Lower lobe of right lung (tissue), 2 donors: ENCODE measurements around the gene ATP4A. TPM values are rescaled to one million over a fixed set of nuclear protein-coding genes. Genes with fewer than 3 reads are reported as not detected.

Source experiments
- ATAC-seq, 2 donors: fragments of 200-7000 bp; cut with Tn5 transposase; one replicate each; pipeline ENCODE4 v1.9.1; 2020 to 2022; ENCODE audit warnings: mild to moderate bottlenecking in 2 of 2, moderate library complexity in 2 of 2
- DNase-seq: peaks from one replicate; pipeline ENCODE4 v3.0.0-alpha.2; 2020
- H3K27ac ChIP-seq: fragments of 200-600 bp; one replicate; pipeline ENCODE4 v1.8.0; 2022
- H3K27me3 ChIP-seq: fragments of 200-600 bp; one replicate; pipeline ENCODE4 v1.8.0; 2022; ENCODE audit warnings: low read depth
- H3K36me3 ChIP-seq: fragments of 200-600 bp; one replicate; pipeline ENCODE4 v1.8.0; 2022; ENCODE audit warnings: mild to moderate bottlenecking
- H3K4me1 ChIP-seq: fragments of 200-600 bp; one replicate; pipeline ENCODE4 v1.8.0; 2022
- H3K4me3 ChIP-seq: fragments of 200-600 bp; one replicate; pipeline ENCODE4 v1.8.0; 2022; ENCODE audit warnings: mild to moderate bottlenecking
- H3K9me3 ChIP-seq: fragments of 200-600 bp; one replicate; pipeline ENCODE4 v1.8.0; 2022
- intact Hi-C: fragments of 100-400 bp; cut with DNase I; formaldehyde crosslinking; loops from one replicate; pipeline ENCODE4 v1.11.0; 2022
- long read RNA-seq: library from polyadenylated mRNA; unstranded; transcript quantifications from one replicate; pipeline ENCODE4 v2.0.0, GENCODE V29; 2021
- total RNA-seq: library from RNA; stranded (reverse); fragmentation: NEBNext Ultra II Directional; extraction: Animal tissue kit (Norgen Biotek cat#: 25700); gene quantifications from one replicate; pipeline ENCODE4 v1.2.1, GENCODE V29; 2021
- TF ChIP-seq, protein P1 (sequence below): fragments of 200-600 bp; IDR thresholded peaks from one replicate; pipeline ENCODE4 v1.8.0; 2022; ENCODE audit warnings: antibody characterized with exemption, mild to moderate bottlenecking
- donor health status: DM: no; HTN: yes; CAD: no; lungs with severe emphysema.

ATP4A gene
- not detected for total RNA-seq
- long read RNA-seq, result 0 reads

DNA sequence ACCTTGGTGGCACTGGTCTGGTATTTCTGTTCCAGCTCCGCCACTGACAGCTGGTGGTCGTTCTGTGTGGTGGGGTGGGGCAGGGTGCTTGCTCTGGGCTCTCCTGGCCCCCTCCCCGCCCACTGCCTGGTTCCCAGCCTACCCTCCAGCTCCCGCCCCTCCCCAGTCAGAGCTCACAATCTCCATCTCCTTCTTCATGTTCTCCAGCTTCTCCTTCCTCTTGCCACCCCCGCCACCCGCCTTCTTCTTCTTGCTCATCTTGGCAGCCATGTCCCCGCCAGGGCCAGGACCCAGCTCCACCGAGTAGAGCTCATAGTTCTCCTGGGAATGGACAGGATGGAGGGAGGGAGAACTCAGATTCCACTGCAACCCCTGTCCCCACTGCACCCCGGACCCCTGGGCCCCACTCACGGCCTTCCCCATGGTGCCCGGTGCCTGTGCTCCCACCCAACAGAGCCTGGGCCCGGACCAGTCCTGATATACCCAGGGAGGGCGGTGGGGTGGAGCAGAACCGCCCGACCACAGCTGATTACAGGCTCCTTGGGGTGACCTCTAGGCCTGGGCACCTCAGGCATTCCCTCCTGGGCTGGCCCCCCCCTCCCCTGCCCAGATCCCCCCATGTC, at the start of gene ATP4A:
Gene ATP4A, minus strand, starts transcription at position 452 of the 623 bp plus-strand sequence. Its CDS starts 29 bp downstream, at position 423.
- Histone ChIP-seq H3K27me3 (peaks cover 30% of the 10 kb centered on the region), H3K4me1 (peaks cover 2% of the 10 kb centered on the region), H3K9me3 (no peaks in the 10 kb centered on the region), H3K36me3 (no peaks in the 10 kb centered on the region), H3K27ac (no peak within 1 kb of the TSS), H3K4me3 (no peak within 1 kb of the TSS)
- peak in 1 of 2 donors; percentile 14 for ATAC-seq
- DNase-seq, result no peak
- TF ChIP-seq, protein P1, sequence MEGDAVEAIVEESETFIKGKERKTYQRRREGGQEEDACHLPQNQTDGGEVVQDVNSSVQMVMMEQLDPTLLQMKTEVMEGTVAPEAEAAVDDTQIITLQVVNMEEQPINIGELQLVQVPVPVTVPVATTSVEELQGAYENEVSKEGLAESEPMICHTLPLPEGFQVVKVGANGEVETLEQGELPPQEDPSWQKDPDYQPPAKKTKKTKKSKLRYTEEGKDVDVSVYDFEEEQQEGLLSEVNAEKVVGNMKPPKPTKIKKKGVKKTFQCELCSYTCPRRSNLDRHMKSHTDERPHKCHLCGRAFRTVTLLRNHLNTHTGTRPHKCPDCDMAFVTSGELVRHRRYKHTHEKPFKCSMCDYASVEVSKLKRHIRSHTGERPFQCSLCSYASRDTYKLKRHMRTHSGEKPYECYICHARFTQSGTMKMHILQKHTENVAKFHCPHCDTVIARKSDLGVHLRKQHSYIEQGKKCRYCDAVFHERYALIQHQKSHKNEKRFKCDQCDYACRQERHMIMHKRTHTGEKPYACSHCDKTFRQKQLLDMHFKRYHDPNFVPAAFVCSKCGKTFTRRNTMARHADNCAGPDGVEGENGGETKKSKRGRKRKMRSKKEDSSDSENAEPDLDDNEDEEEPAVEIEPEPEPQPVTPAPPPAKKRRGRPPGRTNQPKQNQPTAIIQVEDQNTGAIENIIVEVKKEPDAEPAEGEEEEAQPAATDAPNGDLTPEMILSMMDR, result no peak
- intact Hi-C loops, result no loop called here

GRCh38 chr19:35612559-35613321, 49.3 kb upstream of the ATP4A start, which contains the start of gene HAUS5:
TSS of gene HAUS5 (plus strand) at chr19:35612735. CDS start at chr19:35612795, 60 bp downstream.
- TF ChIP-seq, protein P1, result peak; percentile 9
- peak within 1 kb of the TSS; percentile 83 for H3K27ac ChIP-seq
- H3K4me1 ChIP-seq, result peaks cover 14% of the 10 kb centered on the region

GRCh38 chr19:35612224-35612558, 48.7 kb upstream of the ATP4A start:
- Histone ChIP-seq H3K4me1 (peaks cover 14% of the 10 kb centered on the region), H3K4me3 (peak overlapping the region; percentile 91), H3K36me3 (peaks cover 4% of the 10 kb centered on the region), H3K9me3 (peaks cover 5% of the 10 kb centered on the region), H3K27me3 (no peaks in the 10 kb centered on the region), H3K27ac (peak overlapping the region; percentile 83)
- ATAC-seq (no peak), DNase-seq (no peak)
- TF ChIP-seq, protein P1, result no peak
- intact Hi-C loops, result no loop called here

More at GRCh38 chr19:35612559-35613321, 49.3 kb upstream of the ATP4A start, which contains the start of gene HAUS5:
- Histone ChIP-seq H3K9me3 (no peaks in the 10 kb centered on the region), H3K27me3 (no peaks in the 10 kb centered on the region), H3K4me3 (peak within 1 kb of the TSS; percentile 91), H3K36me3 (peaks cover 8% of the 10 kb centered on the region)
- intact Hi-C loops, result no loop called here
- ATAC-seq (peak; percentile 94 to 98), DNase-seq (peak; percentile 95)

GRCh38 chr19:35609851-35610353, 46.4 kb upstream of the ATP4A start:
- H3K9me3 ChIP-seq, result peaks cover 6% of the 10 kb centered on the region
- intact Hi-C loops, result no loop called here
- peak in 1 of 2 donors; percentile 8 for ATAC-seq
- H3K27me3 ChIP-seq, result no peaks in the 10 kb centered on the region
- TF ChIP-seq, protein P1, result no peak
- H3K4me1 ChIP-seq, result peaks cover 14% of the 10 kb centered on the region
- no peak overlapping the region for H3K4me3 ChIP-seq
- DNase-seq, result no peak
- H3K27ac ChIP-seq, result no peak overlapping the region
- no peaks in the 10 kb centered on the region for H3K36me3 ChIP-seq

DNA sequence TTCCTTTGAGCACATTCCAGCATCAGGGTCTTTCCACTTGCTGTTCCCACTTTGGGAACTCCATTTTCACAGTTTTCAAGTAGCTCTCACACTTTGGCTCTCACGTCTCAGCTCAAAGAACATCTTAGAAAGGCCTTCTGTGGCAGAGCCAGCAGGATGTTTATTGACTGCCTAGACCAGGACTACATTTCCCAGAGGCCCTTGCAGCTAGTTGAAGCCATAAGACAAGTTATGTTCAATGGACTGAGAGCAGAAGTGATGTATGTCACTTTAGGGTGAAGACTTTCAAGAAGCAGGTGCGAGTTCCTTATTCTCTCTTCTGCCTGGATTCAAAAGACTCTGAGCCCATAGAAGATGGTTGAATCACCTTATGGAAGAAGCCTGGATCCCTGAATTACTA, 44.8 kb upstream of the ATP4A start:
- DNase-seq (no peak), ATAC-seq (no peak)
- no peaks in the 10 kb centered on the region for H3K36me3 ChIP-seq
- H3K27ac ChIP-seq, result no peak overlapping the region
- H3K27me3 ChIP-seq, result no peaks in the 10 kb centered on the region
- H3K9me3 ChIP-seq, result peaks cover 6% of the 10 kb centered on the region
- peaks cover 11% of the 10 kb centered on the region for H3K4me1 ChIP-seq
- TF ChIP-seq, protein P1, result no peak
- intact Hi-C loops, result no loop called here
- H3K4me3 ChIP-seq, result no peak overlapping the region
